Measurements from ENCODE around the gene SHC3.

SHC3 gene

DNA sequence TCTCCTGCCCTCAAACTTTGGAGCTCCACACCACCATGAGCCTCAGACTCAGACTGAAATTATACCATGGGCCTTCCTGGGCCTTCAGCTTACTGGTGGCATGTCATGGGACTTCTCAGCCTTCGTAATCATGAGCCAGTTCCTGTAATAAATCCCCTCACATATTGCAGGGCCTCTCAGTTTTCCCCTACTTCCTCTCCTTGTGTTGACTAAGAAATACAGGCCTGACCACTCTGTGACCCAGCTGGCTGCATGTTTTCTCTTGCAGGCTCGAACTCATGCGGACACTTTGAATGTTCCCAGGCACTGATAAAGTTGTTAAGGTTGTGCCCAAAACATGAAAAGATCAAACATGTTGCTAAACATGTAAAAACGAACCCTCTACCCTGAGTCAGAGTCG lies 26.2 kb upstream of the SHC3 start:
- Histone ChIP-seq H3K9ac (ENCODE audit: low read depth, low read length) (no peak overlapping the region), H3K4me1 (ENCODE audit: insufficient read depth, low read length) (no peaks in the 10 kb centered on the region), H3K36me3 (ENCODE audit: insufficient read depth, low read length) (no peaks in the 10 kb centered on the region), H3K4me2 (ENCODE audit: insufficient read depth, low read length) (no peak overlapping the region), H3K9me3 (ENCODE audit: insufficient read depth, low read length, severe bottlenecking) (no peaks in the 10 kb centered on the region), H4K20me1 (ENCODE audit: insufficient read depth, low read length) (no peaks in the 10 kb centered on the region), H2AFZ (ENCODE audit: low read depth, low read length) (no peak overlapping the region), H3K27ac (ENCODE audit: low read length) (no peak overlapping the region), H3K27me3 (ENCODE audit: insufficient read depth, low read length, poor library complexity) (no peaks in the 10 kb centered on the region), H3K4me3 (ENCODE audit: low read depth in 1 of 2, low read length in 2 of 2) (no peak overlapping the region), H3K79me2 (ENCODE audit: insufficient read depth, low read length) (no peaks in the 10 kb centered on the region)
- no peak for TF ChIP-seq EZH2 (IDR thresholded peaks at IDR 0.05; ENCODE audit: borderline replicate concordance, low read depth, low read length, severe bottlenecking)
- TF ChIP-seq, protein P1, sequence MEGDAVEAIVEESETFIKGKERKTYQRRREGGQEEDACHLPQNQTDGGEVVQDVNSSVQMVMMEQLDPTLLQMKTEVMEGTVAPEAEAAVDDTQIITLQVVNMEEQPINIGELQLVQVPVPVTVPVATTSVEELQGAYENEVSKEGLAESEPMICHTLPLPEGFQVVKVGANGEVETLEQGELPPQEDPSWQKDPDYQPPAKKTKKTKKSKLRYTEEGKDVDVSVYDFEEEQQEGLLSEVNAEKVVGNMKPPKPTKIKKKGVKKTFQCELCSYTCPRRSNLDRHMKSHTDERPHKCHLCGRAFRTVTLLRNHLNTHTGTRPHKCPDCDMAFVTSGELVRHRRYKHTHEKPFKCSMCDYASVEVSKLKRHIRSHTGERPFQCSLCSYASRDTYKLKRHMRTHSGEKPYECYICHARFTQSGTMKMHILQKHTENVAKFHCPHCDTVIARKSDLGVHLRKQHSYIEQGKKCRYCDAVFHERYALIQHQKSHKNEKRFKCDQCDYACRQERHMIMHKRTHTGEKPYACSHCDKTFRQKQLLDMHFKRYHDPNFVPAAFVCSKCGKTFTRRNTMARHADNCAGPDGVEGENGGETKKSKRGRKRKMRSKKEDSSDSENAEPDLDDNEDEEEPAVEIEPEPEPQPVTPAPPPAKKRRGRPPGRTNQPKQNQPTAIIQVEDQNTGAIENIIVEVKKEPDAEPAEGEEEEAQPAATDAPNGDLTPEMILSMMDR (IDR thresholded peaks at IDR 0.05; ENCODE audit: borderline replicate concordance, extremely low read depth, low read length, poor library complexity, severe bottlenecking) = no peak
- no peak for ATAC-seq (ENCODE audit: insufficient read depth, low read depth)
- no peak for DNase-seq

DNA sequence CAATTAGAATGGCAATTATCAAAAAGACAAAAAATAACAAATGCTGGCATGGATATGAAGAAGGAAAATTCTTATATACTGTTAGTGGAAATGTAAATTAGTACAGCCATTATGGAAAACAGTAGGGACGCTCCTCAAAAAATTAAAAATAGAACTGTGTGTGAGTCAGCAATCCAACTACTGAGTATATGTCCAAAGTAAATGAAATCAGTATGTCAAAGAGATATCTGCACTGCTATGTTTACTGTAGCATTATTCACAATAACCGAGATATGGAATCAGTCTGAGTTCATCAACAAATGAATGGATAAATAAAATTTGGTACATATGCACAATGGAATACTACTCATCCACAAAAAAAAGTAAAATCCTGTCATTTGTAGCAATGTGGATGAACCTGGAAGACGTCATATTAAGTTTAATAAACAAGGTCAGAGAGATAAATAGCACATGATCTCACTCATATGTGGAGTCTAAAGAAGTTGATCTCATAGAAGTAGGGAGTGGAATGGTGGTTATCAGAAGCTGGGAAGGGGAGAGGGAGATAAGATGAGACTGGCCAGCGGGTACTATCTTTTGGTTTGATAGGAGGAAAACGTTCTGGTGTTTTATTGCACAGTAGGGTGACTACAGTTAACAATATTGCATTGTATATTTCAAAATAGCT lies 16.6 kb upstream of the SHC3 start:
- DNase-seq (no peak), ATAC-seq (ENCODE audit: insufficient read depth, low read depth) (no peak)
- no peak overlapping the region for H3K4me2 ChIP-seq (ENCODE audit: insufficient read depth, low read length)
- TF ChIP-seq, protein P1 (IDR thresholded peaks at IDR 0.05; ENCODE audit: borderline replicate concordance, extremely low read depth, low read length, poor library complexity, severe bottlenecking) = no peak
- no peak for TF ChIP-seq EZH2 (IDR thresholded peaks at IDR 0.05; ENCODE audit: borderline replicate concordance, low read depth, low read length, severe bottlenecking)
- H3K9ac ChIP-seq (ENCODE audit: low read depth, low read length) = no peak overlapping the region
- H3K9me3 ChIP-seq (ENCODE audit: insufficient read depth, low read length, severe bottlenecking) = peaks cover 4% of the 10 kb centered on the region
- no peaks in the 10 kb centered on the region for H3K79me2 ChIP-seq (ENCODE audit: insufficient read depth, low read length)
- no peaks in the 10 kb centered on the region for H3K36me3 ChIP-seq (ENCODE audit: insufficient read depth, low read length)
- H3K4me1 ChIP-seq (ENCODE audit: insufficient read depth, low read length) = no peaks in the 10 kb centered on the region
- H3K4me3 ChIP-seq (ENCODE audit: low read depth in 1 of 2, low read length in 2 of 2) = no peak overlapping the region
- H3K27ac ChIP-seq (ENCODE audit: low read length) = no peak overlapping the region
- no peaks in the 10 kb centered on the region for H3K27me3 ChIP-seq (ENCODE audit: insufficient read depth, low read length, poor library complexity)
- H2AFZ ChIP-seq (ENCODE audit: low read depth, low read length) = no peak overlapping the region
- H4K20me1 ChIP-seq (ENCODE audit: insufficient read depth, low read length) = no peaks in the 10 kb centered on the region

DNA sequence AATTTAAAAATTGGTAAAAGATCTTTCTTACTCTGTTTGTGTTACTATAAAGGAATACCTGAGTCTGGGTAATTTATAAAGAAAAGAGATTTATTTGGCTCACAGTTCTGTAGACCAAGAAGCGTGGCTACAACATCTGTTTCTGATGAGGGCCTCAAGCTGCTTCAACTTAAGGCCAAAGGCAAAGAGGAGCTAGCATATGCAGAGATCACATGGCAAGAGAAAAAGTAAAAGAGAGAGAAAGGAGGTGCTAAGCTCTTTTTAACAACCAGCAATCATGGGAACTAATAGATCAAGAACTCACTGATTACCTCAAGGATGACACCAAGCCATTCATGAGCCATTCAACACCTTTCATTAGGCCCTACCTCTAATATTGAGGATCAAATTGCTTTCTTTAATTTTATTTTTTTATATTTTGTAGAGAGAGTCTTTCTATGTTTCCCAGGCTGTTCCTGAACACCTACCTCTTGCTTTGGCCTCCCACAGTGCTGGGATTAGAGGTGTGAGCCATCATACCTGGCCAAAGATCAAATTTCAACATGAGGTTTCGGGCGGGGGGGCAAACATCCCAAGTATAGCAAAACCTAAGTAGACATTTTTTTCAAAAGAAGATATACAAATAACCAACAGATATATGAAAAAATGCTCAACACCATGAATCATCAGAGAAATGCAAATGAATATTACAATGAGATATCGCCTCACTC lies 16.0 kb upstream of the SHC3 start:
- Histone ChIP-seq H3K27me3 (ENCODE audit: insufficient read depth, low read length, poor library complexity) (no peaks in the 10 kb centered on the region), H3K4me1 (ENCODE audit: insufficient read depth, low read length) (no peaks in the 10 kb centered on the region), H3K4me3 (ENCODE audit: low read depth in 1 of 2, low read length in 2 of 2) (no peak overlapping the region), H3K9ac (ENCODE audit: low read depth, low read length) (no peak overlapping the region), H2AFZ (ENCODE audit: low read depth, low read length) (no peak overlapping the region), H4K20me1 (ENCODE audit: insufficient read depth, low read length) (no peaks in the 10 kb centered on the region), H3K79me2 (ENCODE audit: insufficient read depth, low read length) (no peaks in the 10 kb centered on the region), H3K4me2 (ENCODE audit: insufficient read depth, low read length) (no peak overlapping the region), H3K9me3 (ENCODE audit: insufficient read depth, low read length, severe bottlenecking) (peaks cover 4% of the 10 kb centered on the region), H3K27ac (ENCODE audit: low read length) (no peak overlapping the region), H3K36me3 (ENCODE audit: insufficient read depth, low read length) (no peaks in the 10 kb centered on the region)
- no peak for TF ChIP-seq EZH2 (IDR thresholded peaks at IDR 0.05; ENCODE audit: borderline replicate concordance, low read depth, low read length, severe bottlenecking)
- TF ChIP-seq, protein P1 (IDR thresholded peaks at IDR 0.05; ENCODE audit: borderline replicate concordance, extremely low read depth, low read length, poor library complexity, severe bottlenecking) = no peak
- DNase-seq (no peak), ATAC-seq (ENCODE audit: insufficient read depth, low read depth) (no peak)

Measured in DND-41 (cell line).